ENCODE measurements around the gene APOL1. TPM values are rescaled to one million over a fixed set of nuclear protein-coding genes. Genes with fewer than 3 reads are reported as not detected.

APOL1 gene
- total and polyA plus RNA-seq, 9 of the 15 experiments (the other 6 are each of a cell fraction or from before 2014, with no cell fraction given) = 2.5 to 9.7 (median 5.6) TPM

- ATAC-seq (peak; percentile 4; the same call in 2 of the 3 replicates), DNase-seq (ENCODE audit: extremely low read depth in 1 of 4, low spot score in 3 of 4) (peak in 2 of 4 experiments; percentile 20 to 57), FAIRE-seq (peak; percentile 76)
- H4K20me1 ChIP-seq (replicated peaks; ENCODE audit: control insufficient read depth, insufficient read depth, low read length) = no peaks in the 10 kb centered on the region
- peaks cover 29 to 38% of the 10 kb centered on the region in 2 experiments for H3K4me1 ChIP-seq (replicated peaks in 1 of 2; ENCODE audit: control insufficient read depth in 2 of 2, insufficient read depth in 2 of 2, low read length in 2 of 2)
- peak overlapping the region; percentile 69 for H3K4me2 ChIP-seq (ENCODE audit: insufficient read depth, low read length)
- H3K9me3 ChIP-seq (replicated peaks; ENCODE audit: control insufficient read depth, insufficient read depth, low read depth, low read length) = peaks cover 3% of the 10 kb centered on the region; the same call in 1 of the 2 replicates
- H3K4me3 ChIP-seq = peak overlapping the region; percentile 36
- H3K36me3 ChIP-seq (ENCODE audit: control insufficient read depth, insufficient read depth, low read length) = peaks cover 10% of the 10 kb centered on the region; the same call in 1 of the 3 replicates
- peak overlapping the region; percentile 46 to 86 for H3K9ac ChIP-seq (ENCODE audit: insufficient read depth in 1 of 2, low read depth in 2 of 2, low read length in 2 of 2)
- H3K27me3 ChIP-seq (ENCODE audit: control insufficient read depth in 2 of 2, insufficient read depth in 2 of 2, low read length in 2 of 2) = no peaks in the 10 kb centered on the region
- ChIA-PET CTCF (ENCODE audit: low intra/inter-chr PET ratio) (no interaction called here), POLR2A (interaction anchor here (1.1 to 3.5 kb wide), 4 partner anchors 15 to 36 kb away, joined by 3 to 15 read pairs (median 4); partner anchors contain the start of gene APOL2)
- no peaks in the 10 kb centered on the region for H3K9me1 ChIP-seq (ENCODE audit: control insufficient read depth, insufficient read depth, low read length)
- peaks cover 25% of the 10 kb centered on the region for H3K79me2 ChIP-seq (ENCODE audit: control insufficient read depth, insufficient read depth, low read length)
- H2AFZ ChIP-seq (ENCODE audit: low read depth, low read length) = peak overlapping the region; percentile 79; the same call in 1 of the 2 replicates
- TF ChIP-seq EGR1 (conservative IDR thresholded peaks at IDR 0.05) = peak; percentile 65
- peak; percentile 28 for TF ChIP-seq NFIC (IDR thresholded peaks at IDR 0.05)
- peak; percentile 17 to 37; a peak in 1 of 4 replicates for TF ChIP-seq KDM1A (IDR thresholded peaks at IDR 0.05)
- TF ChIP-seq OTX1 (CRISPR knock-in tag; IDR thresholded peaks at IDR 0.05) = no peak
- TF ChIP-seq ERF (CRISPR knock-in tag; IDR thresholded peaks at IDR 0.05) = no peak
- TF ChIP-seq, protein P1, sequence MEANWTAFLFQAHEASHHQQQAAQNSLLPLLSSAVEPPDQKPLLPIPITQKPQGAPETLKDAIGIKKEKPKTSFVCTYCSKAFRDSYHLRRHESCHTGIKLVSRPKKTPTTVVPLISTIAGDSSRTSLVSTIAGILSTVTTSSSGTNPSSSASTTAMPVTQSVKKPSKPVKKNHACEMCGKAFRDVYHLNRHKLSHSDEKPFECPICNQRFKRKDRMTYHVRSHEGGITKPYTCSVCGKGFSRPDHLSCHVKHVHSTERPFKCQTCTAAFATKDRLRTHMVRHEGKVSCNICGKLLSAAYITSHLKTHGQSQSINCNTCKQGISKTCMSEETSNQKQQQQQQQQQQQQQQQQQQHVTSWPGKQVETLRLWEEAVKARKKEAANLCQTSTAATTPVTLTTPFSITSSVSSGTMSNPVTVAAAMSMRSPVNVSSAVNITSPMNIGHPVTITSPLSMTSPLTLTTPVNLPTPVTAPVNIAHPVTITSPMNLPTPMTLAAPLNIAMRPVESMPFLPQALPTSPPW (CRISPR knock-in tag; IDR thresholded peaks at IDR 0.05) = peak; percentile 10; the same call in 1 of the 2 replicates
- TF ChIP-seq NFE2 (IDR thresholded peaks at IDR 0.05; ENCODE audit: low read depth) = peak; percentile 9; the same call in 1 of the 2 replicates
- 0 out of 2 replicates have a peak, but pooled peaks have one; percentile 18 for TF ChIP-seq JUND (IDR thresholded peaks at IDR 0.05; ENCODE audit: borderline replicate concordance, low read depth, low read length)
- TF ChIP-seq JUND (tag; IDR thresholded peaks at IDR 0.05; ENCODE audit: borderline replicate concordance, low read depth, low read length) = no peak
- TF ChIP-seq, protein P2, sequence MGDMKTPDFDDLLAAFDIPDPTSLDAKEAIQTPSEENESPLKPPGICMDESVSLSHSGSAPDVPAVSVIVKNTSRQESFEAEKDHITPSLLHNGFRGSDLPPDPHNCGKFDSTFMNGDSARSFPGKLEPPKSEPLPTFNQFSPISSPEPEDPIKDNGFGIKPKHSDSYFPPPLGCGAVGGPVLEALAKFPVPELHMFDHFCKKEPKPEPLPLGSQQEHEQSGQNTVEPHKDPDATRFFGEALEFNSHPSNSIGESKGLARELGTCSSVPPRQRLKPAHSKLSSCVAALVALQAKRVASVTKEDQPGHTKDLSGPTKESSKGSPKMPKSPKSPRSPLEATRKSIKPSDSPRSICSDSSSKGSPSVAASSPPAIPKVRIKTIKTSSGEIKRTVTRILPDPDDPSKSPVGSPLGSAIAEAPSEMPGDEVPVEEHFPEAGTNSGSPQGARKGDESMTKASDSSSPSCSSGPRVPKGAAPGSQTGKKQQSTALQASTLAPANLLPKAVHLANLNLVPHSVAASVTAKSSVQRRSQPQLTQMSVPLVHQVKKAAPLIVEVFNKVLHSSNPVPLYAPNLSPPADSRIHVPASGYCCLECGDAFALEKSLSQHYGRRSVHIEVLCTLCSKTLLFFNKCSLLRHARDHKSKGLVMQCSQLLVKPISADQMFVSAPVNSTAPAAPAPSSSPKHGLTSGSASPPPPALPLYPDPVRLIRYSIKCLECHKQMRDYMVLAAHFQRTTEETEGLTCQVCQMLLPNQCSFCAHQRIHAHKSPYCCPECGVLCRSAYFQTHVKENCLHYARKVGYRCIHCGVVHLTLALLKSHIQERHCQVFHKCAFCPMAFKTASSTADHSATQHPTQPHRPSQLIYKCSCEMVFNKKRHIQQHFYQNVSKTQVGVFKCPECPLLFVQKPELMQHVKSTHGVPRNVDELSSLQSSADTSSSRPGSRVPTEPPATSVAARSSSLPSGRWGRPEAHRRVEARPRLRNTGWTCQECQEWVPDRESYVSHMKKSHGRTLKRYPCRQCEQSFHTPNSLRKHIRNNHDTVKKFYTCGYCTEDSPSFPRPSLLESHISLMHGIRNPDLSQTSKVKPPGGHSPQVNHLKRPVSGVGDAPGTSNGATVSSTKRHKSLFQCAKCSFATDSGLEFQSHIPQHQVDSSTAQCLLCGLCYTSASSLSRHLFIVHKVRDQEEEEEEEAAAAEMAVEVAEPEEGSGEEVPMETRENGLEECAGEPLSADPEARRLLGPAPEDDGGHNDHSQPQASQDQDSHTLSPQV (IDR thresholded peaks at IDR 0.05) = peak; percentile 15; the same call in 1 of the 2 replicates
- no peak for TF ChIP-seq BRCA1 (IDR thresholded peaks at IDR 0.05)
- no peak for TF ChIP-seq BRCA1 (CRISPR knock-in tag; IDR thresholded peaks at IDR 0.05)
- in situ Hi-C loops (cut with MboI) = no loop called here
- BruUV-seq (replicated peaks) = no TSS peak
- H3K27ac ChIP-seq (ENCODE audit: extremely low read depth, low read depth, low read length) = peak overlapping the region; percentile 61
- intact Hi-C loops (cut with micrococcal nuclease) = no loop called here
- 8% methylated on average over 7 of the region's 7 CpGs for WGBS (ENCODE audit: insufficient coverage, low coverage, missing lambda C conversion rate)
These were observed 874 bp downstream of the APOL1 start for GRCh38 chr22:36253523-36254490.

Measured in K562 (cell line).